HL-60 (cell line): ENCODE measurements around the gene ARID1B.

Source experiments
- CTCF ChIP-seq: IDR thresholded peaks from one replicate; pipeline ENCODE4 v1.5.1; 2011; ENCODE audit warnings: low read length, control low read depth, inconsistent platforms; ENCODE audit not compliant: insufficient read depth
- GABPA ChIP-seq: IDR thresholded peaks from 2 replicates; pipeline ENCODE4 v1.6.1; 2012; ENCODE audit warnings: low read depth
- REST ChIP-seq: IDR thresholded peaks from 2 replicates; pipeline ENCODE4 v1.6.1; 2012; ENCODE audit warnings: low read depth; ENCODE audit not compliant: insufficient replicate concordance

DNA sequence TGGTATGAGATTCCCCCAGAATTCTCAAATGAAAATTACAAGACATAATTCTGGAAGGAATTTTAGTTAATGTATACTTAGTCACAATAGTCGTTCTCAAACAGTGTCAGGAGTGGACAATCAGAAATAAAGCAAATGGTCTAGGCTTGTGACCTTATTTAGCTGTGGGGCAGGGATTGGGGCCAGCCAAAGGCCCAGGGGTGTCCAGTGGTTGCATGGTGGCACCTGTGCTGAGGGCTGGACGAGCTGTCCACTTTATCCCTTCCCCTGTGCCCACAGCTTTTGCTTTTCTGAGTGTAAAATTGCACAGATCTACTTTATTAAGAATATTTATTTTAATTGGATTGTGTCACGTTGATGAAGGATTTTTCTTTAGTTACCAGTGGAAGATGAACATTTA, 195.0 kb downstream of the ARID1B start:
- TF ChIP-seq CTCF (no peak), REST (no peak), GABPA (no peak)
